Nephron (organoid): Measurements from ENCODE around the gene ACACA.

Experiments
- H3K27ac Mint-ChIP-seq, 3 experiments: 2 replicates each; pipeline ENCODE4 v1.8.0; 2020; ENCODE audit warnings: mixed read lengths in 3 of 3, mild to moderate bottlenecking in 2 of 3, moderate library complexity in 1 of 3
- H3K27me3 Mint-ChIP-seq: 2 replicates; pipeline ENCODE4 v1.8.0; 2021; ENCODE audit warnings: low read depth, mild to moderate bottlenecking, moderate library complexity, mixed read lengths
- H3K36me3 Mint-ChIP-seq: 2 replicates; pipeline ENCODE4 v1.8.0; 2020; ENCODE audit warnings: low read depth, mixed read lengths
- H3K4me1 Mint-ChIP-seq: 2 replicates; pipeline ENCODE4 v1.8.0; 2020; ENCODE audit warnings: mixed read lengths
- H3K4me3 Mint-ChIP-seq, 3 experiments: 2 replicates each; pipeline ENCODE4 v1.8.0; 2020; ENCODE audit warnings: mild to moderate bottlenecking in 3 of 3, mixed read lengths in 3 of 3, moderate library complexity in 2 of 3
- H3K9me3 Mint-ChIP-seq: 2 replicates; pipeline ENCODE4 v1.8.0; 2020; ENCODE audit warnings: mixed read lengths
- CTCF ChIP-seq, 3 experiments: fragments of 200-600 bp; sonication (generic); IDR thresholded peaks; one replicate each; pipeline ENCODE4 v1.5.0; 2021; ENCODE audit warnings: antibody characterized with exemption in 3 of 3; ENCODE audit not compliant: unreplicated experiment in 3 of 3

Gene ACACA

DNA sequence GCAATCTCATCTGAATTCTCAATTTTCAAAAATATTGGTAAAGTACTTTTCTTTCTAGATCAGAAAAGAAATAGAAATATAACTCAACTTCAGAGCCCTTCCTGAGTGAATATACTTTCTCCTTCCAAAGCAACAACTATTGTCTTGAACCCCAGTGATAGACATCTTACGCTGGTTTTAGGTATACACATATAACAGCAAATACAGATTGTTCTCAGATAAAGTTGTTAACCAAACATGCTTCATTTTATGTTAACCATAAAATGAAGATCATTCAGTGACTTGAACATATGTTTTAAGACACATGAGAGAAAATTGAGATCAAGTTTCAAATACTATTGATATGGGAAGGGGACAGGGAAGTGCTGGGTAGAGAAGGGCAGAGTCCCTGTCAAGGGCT lies 84.5 kb downstream of the ACACA start:
- H3K4me1 Mint-ChIP-seq, result no peaks in the 10 kb centered on the region
- peaks cover 23% of the 10 kb centered on the region for H3K36me3 Mint-ChIP-seq
- no peaks in the 10 kb centered on the region for H3K9me3 Mint-ChIP-seq
- H3K27ac Mint-ChIP-seq, result peak overlapping the region in 1 of 3 experiments; percentile 48
- H3K27me3 Mint-ChIP-seq, result no peaks in the 10 kb centered on the region
- no peak overlapping the region for H3K4me3 Mint-ChIP-seq
- TF ChIP-seq CTCF (IDR thresholded peaks at IDR 0.05; ENCODE audit: unreplicated experiment in 3 of 3), result no peak

DNA sequence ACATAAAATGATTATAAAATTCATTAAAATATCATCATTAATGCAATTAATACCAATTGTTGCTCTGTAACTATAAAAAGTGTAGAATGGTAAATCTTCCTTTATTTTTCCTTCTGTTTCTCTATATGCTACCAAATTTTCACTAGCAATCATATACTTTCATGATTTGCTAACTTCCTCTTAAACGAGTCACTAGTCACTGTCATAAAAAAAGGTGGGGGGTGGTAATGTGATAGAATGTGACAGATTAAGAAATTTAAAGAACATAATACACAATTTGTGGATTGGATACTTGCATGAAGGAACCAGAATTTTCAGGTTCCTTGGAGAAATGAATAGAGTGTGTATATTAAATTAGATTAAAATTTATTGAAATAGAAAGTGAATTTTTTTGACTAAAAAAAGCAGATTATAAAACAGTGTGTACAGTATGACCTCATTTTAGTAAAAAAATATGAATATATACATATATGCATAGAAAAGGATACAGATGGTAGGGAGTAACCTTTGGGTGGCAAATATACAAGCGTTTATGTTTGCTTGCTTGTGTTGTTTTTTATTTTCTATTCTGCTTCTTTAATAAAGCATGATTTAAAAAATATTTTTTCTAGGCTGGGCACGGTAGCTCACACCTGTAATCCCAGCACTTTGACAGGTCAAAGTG lies 87.6 kb downstream of the ACACA start:
- Mint-ChIP-seq H3K36me3 (peaks cover 29% of the 10 kb centered on the region), H3K4me1 (no peaks in the 10 kb centered on the region), H3K27ac (no peak overlapping the region), H3K9me3 (no peaks in the 10 kb centered on the region), H3K27me3 (no peaks in the 10 kb centered on the region), H3K4me3 (no peak overlapping the region)
- no peak for TF ChIP-seq CTCF (IDR thresholded peaks at IDR 0.05; ENCODE audit: unreplicated experiment in 3 of 3)

DNA sequence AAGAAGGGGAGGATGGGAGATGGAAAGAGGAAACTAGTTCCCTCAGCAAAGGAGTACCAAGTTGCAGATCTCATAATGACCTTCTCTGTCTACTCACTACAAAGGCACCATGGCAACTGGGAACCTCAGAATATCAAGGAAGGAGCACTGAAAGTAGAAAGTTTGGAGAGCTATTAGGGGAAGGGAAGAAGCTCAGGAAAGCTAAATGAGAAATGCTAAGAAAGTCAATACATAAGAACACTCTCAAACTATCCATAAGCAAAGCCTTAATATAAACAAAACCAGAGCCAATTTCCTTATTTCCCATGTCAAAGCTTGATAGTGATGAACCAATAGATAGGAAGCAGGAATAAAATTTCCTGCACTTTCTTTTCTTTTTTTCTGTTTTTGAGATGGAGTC lies 88.8 kb downstream of the ACACA start:
- no peaks in the 10 kb centered on the region for H3K4me1 Mint-ChIP-seq
- no peaks in the 10 kb centered on the region for H3K9me3 Mint-ChIP-seq
- TF ChIP-seq CTCF (IDR thresholded peaks at IDR 0.05; ENCODE audit: unreplicated experiment in 3 of 3), result no peak
- peaks cover 25% of the 10 kb centered on the region for H3K36me3 Mint-ChIP-seq
- no peak overlapping the region for H3K4me3 Mint-ChIP-seq
- no peak overlapping the region for H3K27ac Mint-ChIP-seq
- H3K27me3 Mint-ChIP-seq, result no peaks in the 10 kb centered on the region

GRCh38 chr17:37315601-37316000 lies 91.0 kb downstream of the ACACA start:
- Mint-ChIP-seq H3K27me3 (no peaks in the 10 kb centered on the region), H3K4me1 (no peaks in the 10 kb centered on the region), H3K36me3 (peaks cover 24% of the 10 kb centered on the region), H3K4me3 (no peak overlapping the region), H3K9me3 (no peaks in the 10 kb centered on the region), H3K27ac (no peak overlapping the region)
- TF ChIP-seq CTCF (IDR thresholded peaks at IDR 0.05; ENCODE audit: unreplicated experiment in 3 of 3), result no peak

- Mint-ChIP-seq H3K36me3 (peaks cover 17% of the 10 kb centered on the region), H3K9me3 (no peaks in the 10 kb centered on the region), H3K27me3 (no peaks in the 10 kb centered on the region), H3K4me3 (no peak overlapping the region), H3K27ac (no peak overlapping the region), H3K4me1 (no peaks in the 10 kb centered on the region)
- no peak for TF ChIP-seq CTCF (IDR thresholded peaks at IDR 0.05; ENCODE audit: unreplicated experiment in 3 of 3)
These were observed 94.3 kb downstream of the ACACA start for GRCh38 chr17:37312137-37312923.
